ENCODE data around the gene SUB1. TPM values are rescaled to one million over a fixed set of nuclear protein-coding genes. Genes with fewer than 3 reads are reported as not detected.

Gene SUB1
- total RNA-seq, 1 donor from 2014 or later: 235 TPM

- Histone ChIP-seq H3K4me3 (ENCODE audit: insufficient read depth, low read depth, low read length) (no peak overlapping the region), H3K9me3 (ENCODE audit: insufficient read depth, low read depth, low read length) (no peaks in the 10 kb centered on the region), H3K9ac (ENCODE audit: low read length) (no peak overlapping the region), H3K27ac (ENCODE audit: low read depth, low read length) (no peak overlapping the region), H4K20me1 (ENCODE audit: insufficient read depth, low read length) (no peaks in the 10 kb centered on the region), H3K4me1 (ENCODE audit: insufficient read depth, low read length) (peaks cover 3% of the 10 kb centered on the region), H3K79me2 (ENCODE audit: insufficient read depth, low read length) (no peaks in the 10 kb centered on the region), H3K27me3 (ENCODE audit: insufficient read depth, low read length) (no peaks in the 10 kb centered on the region), H2AFZ (ENCODE audit: low read depth, low read length) (no peak overlapping the region), H3K4me2 (ENCODE audit: low read length) (no peak overlapping the region), H3K36me3 (ENCODE audit: insufficient read depth, low read length) (no peaks in the 10 kb centered on the region)
- peaks cover 2% of the 10 kb centered on the region for H3K9me3 Mint-ChIP-seq (ENCODE audit: unreplicated experiment)
- H3K27me3 Mint-ChIP-seq (ENCODE audit: low read depth, unreplicated experiment): peaks cover 3% of the 10 kb centered on the region
- TF ChIP-seq CTCF (IDR thresholded peaks at IDR 0.05; ENCODE audit: insufficient read depth, low read depth, low read length) (no peak), EZH2 (IDR thresholded peaks at IDR 0.05; ENCODE audit: insufficient read depth, low read length) (no peak)
- H3K27ac Mint-ChIP-seq (ENCODE audit: unreplicated experiment): no peak overlapping the region
- FAIRE-seq (no peak), DNase-seq (ENCODE audit: low read depth) (no peak)
- H3K4me3 Mint-ChIP-seq (ENCODE audit: unreplicated experiment): no peak overlapping the region
- H3K4me1 Mint-ChIP-seq (ENCODE audit: low read depth, unreplicated experiment): peaks cover 3% of the 10 kb centered on the region
- H3K36me3 Mint-ChIP-seq (ENCODE audit: low read depth, unreplicated experiment): no peaks in the 10 kb centered on the region
Observed at GRCh38 chr5:32538031-32538547, 47.3 kb upstream of the SUB1 start.

GRCh38 chr5:32539981-32540845, 45.1 kb upstream of the SUB1 start:
- no peak for TF ChIP-seq EZH2 (IDR thresholded peaks at IDR 0.05; ENCODE audit: insufficient read depth, low read length)
- TF ChIP-seq CTCF (IDR thresholded peaks at IDR 0.05; ENCODE audit: insufficient read depth, low read depth, low read length): no peak
- Histone ChIP-seq H3K4me1 (ENCODE audit: insufficient read depth, low read length) (peaks cover 3% of the 10 kb centered on the region), H4K20me1 (ENCODE audit: insufficient read depth, low read length) (no peaks in the 10 kb centered on the region), H3K9me3 (ENCODE audit: insufficient read depth, low read depth, low read length) (no peaks in the 10 kb centered on the region), H3K36me3 (ENCODE audit: insufficient read depth, low read length) (no peaks in the 10 kb centered on the region), H3K4me2 (ENCODE audit: low read length) (no peak overlapping the region), H2AFZ (ENCODE audit: low read depth, low read length) (no peak overlapping the region), H3K9ac (ENCODE audit: low read length) (no peak overlapping the region), H3K4me3 (ENCODE audit: insufficient read depth, low read depth, low read length) (no peak overlapping the region), H3K27ac (ENCODE audit: low read depth, low read length) (no peak overlapping the region), H3K79me2 (ENCODE audit: insufficient read depth, low read length) (no peaks in the 10 kb centered on the region), H3K27me3 (ENCODE audit: insufficient read depth, low read length) (no peaks in the 10 kb centered on the region)
- peaks cover 3% of the 10 kb centered on the region for H3K4me1 Mint-ChIP-seq (ENCODE audit: low read depth, unreplicated experiment)
- FAIRE-seq (no peak), DNase-seq (ENCODE audit: low read depth) (no peak)
- H3K27ac Mint-ChIP-seq (ENCODE audit: unreplicated experiment): no peak overlapping the region
- H3K4me3 Mint-ChIP-seq (ENCODE audit: unreplicated experiment): no peak overlapping the region
- H3K9me3 Mint-ChIP-seq (ENCODE audit: unreplicated experiment): peaks cover 2% of the 10 kb centered on the region
- H3K27me3 Mint-ChIP-seq (ENCODE audit: low read depth, unreplicated experiment): peaks cover 3% of the 10 kb centered on the region
- H3K36me3 Mint-ChIP-seq (ENCODE audit: low read depth, unreplicated experiment): no peaks in the 10 kb centered on the region

- no peak overlapping the region for H3K27ac Mint-ChIP-seq (ENCODE audit: unreplicated experiment)
Observed at GRCh38 chr5:32541241-32541640, 44.1 kb upstream of the SUB1 start.

More at GRCh38 chr5:32541241-32541640, 44.1 kb upstream of the SUB1 start:
- H3K27me3 ChIP-seq (ENCODE audit: insufficient read depth, low read length): no peaks in the 10 kb centered on the region
- H2AFZ ChIP-seq (ENCODE audit: low read depth, low read length): no peak overlapping the region
- Mint-ChIP-seq H3K36me3 (ENCODE audit: low read depth, unreplicated experiment) (no peaks in the 10 kb centered on the region), H3K4me3 (ENCODE audit: unreplicated experiment) (no peak overlapping the region), H3K9me3 (ENCODE audit: unreplicated experiment) (peaks cover 2% of the 10 kb centered on the region), H3K4me1 (ENCODE audit: low read depth, unreplicated experiment) (peaks cover 3% of the 10 kb centered on the region), H3K27me3 (ENCODE audit: low read depth, unreplicated experiment) (peaks cover 3% of the 10 kb centered on the region)
- no peaks in the 10 kb centered on the region for H3K79me2 ChIP-seq (ENCODE audit: insufficient read depth, low read length)
- no peaks in the 10 kb centered on the region for H3K9me3 ChIP-seq (ENCODE audit: insufficient read depth, low read depth, low read length)
- no peaks in the 10 kb centered on the region for H3K36me3 ChIP-seq (ENCODE audit: insufficient read depth, low read length)
- H3K4me1 ChIP-seq (ENCODE audit: insufficient read depth, low read length): peaks cover 3% of the 10 kb centered on the region
- DNase-seq (ENCODE audit: low read depth): peak; percentile 29
- H3K27ac ChIP-seq (ENCODE audit: low read depth, low read length): no peak overlapping the region
- no peak overlapping the region for H3K9ac ChIP-seq (ENCODE audit: low read length)
- TF ChIP-seq CTCF (IDR thresholded peaks at IDR 0.05; ENCODE audit: insufficient read depth, low read depth, low read length): no peak
- no peak for TF ChIP-seq EZH2 (IDR thresholded peaks at IDR 0.05; ENCODE audit: insufficient read depth, low read length)
- H3K4me2 ChIP-seq (ENCODE audit: low read length): no peak overlapping the region
- H3K4me3 ChIP-seq (ENCODE audit: insufficient read depth, low read depth, low read length): no peak overlapping the region
- no peaks in the 10 kb centered on the region for H4K20me1 ChIP-seq (ENCODE audit: insufficient read depth, low read length)
- FAIRE-seq: no peak
